OCI-LY3 (cell line): ENCODE results near the gene MNAT1.

Source experiments
- EZH2phosphoT487 ChIP-seq: fragments of 200-600 bp; shearing (Covaris generic); IDR thresholded peaks from 2 replicates; pipeline ENCODE4 v1.6.1; 2018; ENCODE audit warnings: antibody characterized with exemption, mixed run types, low read depth
- TF ChIP-seq, protein P1 (sequence below): fragments of 200-600, 300-600 bp; sonication (generic); IDR thresholded peaks from 2 replicates; pipeline ENCODE4 v1.5.1; 2014; ENCODE audit warnings: antibody characterized with exemption, low read length, low read depth

DNA sequence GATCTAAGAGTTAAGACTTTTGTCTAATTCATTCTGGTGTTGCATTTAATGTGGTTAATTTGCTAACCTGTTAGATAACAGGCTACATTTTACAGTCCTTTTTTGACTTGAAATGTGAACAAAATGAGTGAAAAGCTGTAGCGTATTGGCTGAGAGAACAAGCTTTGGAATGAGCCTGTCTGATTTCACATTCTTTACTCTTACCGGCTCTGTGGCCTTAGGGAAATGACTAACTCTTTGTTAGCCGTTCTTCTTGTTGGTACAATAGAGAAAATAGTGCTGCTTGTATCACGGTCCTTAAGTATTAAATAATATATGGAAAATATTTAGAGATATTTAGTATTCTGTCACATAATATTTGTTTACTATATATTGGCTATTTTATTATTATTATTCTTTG is 1.9 kb downstream of the MNAT1 start:
- TF ChIP-seq, protein P1, sequence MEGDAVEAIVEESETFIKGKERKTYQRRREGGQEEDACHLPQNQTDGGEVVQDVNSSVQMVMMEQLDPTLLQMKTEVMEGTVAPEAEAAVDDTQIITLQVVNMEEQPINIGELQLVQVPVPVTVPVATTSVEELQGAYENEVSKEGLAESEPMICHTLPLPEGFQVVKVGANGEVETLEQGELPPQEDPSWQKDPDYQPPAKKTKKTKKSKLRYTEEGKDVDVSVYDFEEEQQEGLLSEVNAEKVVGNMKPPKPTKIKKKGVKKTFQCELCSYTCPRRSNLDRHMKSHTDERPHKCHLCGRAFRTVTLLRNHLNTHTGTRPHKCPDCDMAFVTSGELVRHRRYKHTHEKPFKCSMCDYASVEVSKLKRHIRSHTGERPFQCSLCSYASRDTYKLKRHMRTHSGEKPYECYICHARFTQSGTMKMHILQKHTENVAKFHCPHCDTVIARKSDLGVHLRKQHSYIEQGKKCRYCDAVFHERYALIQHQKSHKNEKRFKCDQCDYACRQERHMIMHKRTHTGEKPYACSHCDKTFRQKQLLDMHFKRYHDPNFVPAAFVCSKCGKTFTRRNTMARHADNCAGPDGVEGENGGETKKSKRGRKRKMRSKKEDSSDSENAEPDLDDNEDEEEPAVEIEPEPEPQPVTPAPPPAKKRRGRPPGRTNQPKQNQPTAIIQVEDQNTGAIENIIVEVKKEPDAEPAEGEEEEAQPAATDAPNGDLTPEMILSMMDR = no peak
- TF ChIP-seq EZH2phosphoT487 = no peak
